AG08396 (cell line): ENCODE data around the gene FOXL3.

ENCODE experiments used
- DNase-seq: peaks from one replicate; pipeline ENCODE4 v3.0.0; 2012; ENCODE audit warnings: low spot score, mixed read lengths

Gene FOXL3

GRCh38 chr7:266851-267840 lies 22.8 kb upstream of the FOXL3 start:
- no peak for DNase-seq

GRCh38 chr7:268991-269390 lies 21.0 kb upstream of the FOXL3 start:
- DNase-seq = no peak

DNA sequence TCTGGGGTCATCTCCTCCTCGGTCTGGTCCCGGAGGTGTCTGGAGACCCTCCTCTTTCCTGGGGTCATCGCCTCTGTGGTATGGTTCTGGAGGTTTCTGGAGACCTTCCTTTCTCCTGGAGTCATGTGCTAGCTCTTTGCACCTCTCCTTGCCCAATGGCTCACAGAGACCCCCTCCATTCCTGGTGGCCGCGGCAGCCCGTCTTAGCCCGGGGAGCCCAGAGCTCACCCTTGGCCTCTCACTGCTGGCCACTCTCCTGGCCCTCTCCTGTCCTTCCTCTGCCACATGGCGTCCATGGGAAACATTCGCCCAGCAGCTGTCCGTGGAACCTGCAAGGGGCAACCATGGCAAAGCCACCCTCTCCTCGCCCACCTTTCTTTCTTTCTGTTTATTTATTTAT lies 20.2 kb upstream of the FOXL3 start:
- DNase-seq = no peak

GRCh38 chr7:270351-270983 lies 19.5 kb upstream of the FOXL3 start:
- no peak for DNase-seq

- DNase-seq = no peak
Observed at GRCh38 chr7:271266-272107, 18.5 kb upstream of the FOXL3 start.

GRCh38 chr7:272108-272615 lies 17.8 kb upstream of the FOXL3 start:
- no peak for DNase-seq

DNA sequence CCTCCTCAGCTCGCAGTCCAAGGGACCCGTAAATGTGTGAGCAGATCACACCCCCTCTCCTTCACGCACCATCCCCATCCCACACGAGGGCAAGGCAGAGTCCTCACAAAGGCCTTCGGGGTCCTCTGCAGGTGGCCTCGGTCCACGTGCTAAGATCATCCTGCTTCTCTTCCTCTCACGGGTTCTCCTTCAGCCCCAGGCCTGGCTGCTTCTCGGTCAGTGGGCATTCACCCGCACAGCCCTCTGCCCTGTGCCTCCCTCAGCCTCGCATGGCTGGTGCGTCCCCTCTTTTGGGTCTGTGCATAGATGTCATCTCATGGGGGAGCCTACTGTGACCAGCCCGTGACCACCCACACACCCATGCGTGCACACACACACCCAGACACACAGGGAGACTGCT lies 17.3 kb upstream of the FOXL3 start:
- no peak for DNase-seq

- no peak for DNase-seq
Observed at GRCh38 chr7:273327-273726, 16.6 kb upstream of the FOXL3 start.

- no peak for DNase-seq
Observed at GRCh38 chr7:274266-274665, 15.7 kb upstream of the FOXL3 start.

DNA sequence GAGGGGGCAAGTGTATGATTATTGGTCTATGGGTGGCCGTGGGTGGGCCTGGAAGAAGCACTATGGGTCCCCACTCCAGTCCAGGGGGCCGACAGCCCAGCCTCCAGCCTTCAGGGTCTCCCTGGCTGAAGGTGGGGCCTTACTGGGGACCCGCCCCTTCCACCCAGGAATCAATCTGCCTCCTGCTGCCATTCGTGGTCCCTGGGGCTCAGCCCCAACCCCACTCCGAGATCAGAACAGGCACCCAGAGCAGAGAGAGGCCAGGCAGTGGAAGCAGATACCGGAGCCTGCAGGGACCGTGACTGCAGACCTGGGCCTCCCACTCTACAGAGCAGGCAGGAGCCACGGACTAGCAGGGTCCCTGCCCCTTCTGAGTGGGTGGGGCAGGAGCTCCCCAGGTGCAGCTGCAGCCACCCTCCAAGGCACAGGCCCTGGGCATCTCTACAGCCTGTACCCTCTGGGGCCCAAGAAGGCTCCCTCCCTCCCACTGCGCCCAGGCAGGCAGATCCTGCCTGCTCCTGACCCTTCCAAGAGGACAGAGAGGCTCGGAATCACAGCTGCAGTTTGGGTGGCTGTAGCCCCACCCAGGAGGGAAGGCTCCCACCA lies 13.6 kb upstream of the FOXL3 start:
- no peak for DNase-seq

DNA sequence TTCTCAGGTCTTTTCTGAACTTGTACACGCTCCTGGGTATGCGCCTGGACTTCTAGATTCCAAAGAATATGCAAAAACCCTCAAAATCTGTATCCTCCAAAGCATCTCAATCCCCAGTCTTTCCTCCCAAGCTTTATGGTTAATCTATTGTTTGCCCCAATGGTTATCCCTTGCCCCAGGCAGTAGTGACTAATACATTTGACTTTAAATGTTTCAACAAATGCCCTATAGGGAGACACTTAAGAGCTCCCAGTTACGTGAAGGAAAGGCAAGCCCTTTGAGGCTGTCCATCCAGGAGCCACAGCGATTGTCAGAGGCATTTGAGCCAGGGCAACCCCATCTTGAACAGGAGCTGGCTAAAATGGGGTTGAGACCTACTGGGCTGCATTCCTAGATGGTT lies 12.7 kb upstream of the FOXL3 start:
- no peak for DNase-seq

DNA sequence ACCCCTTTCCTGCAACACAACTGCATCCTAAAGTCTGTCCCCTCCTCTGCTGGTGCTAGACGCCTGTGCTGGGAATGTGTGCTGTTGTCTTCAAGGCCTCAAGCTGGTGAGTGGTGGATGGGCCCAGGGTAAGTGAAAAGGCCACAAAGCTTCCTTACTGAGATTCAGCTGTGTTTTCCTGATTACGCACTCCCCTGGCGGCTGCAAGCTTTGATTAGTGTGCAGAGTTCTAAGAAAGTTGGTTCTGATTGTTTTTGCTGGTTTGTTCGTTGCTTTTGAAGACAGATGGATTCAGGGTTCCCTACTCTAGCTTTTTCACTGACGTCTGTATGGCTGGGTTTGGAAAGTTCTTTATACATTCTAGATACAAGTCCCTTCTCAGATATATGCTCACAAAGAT lies 11.9 kb upstream of the FOXL3 start:
- no peak for DNase-seq

DNA sequence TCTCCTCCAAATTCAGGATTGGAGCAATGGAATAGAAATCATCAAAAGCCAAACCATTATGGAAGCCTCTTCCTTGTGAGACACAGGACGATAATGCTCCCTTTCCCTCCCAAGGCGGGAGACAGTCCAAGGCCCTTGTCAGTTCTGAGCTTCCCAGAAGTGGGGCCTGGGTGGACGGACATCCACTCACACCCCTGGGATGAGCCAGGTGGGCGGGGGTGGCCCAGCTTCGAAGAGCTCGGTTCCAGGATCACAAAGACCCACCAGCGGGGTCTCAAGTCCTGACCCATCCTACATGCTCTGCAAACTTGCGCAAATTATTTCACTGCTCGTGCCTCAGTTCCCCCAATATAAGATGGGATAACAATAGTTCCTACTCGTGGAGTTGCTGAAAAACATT lies 10.1 kb upstream of the FOXL3 start:
- no peak for DNase-seq

GRCh38 chr7:280461-280860 lies 9.5 kb upstream of the FOXL3 start:
- DNase-seq = no peak

- no peak for DNase-seq
Observed at GRCh38 chr7:281637-282036, 8.3 kb upstream of the FOXL3 start.

DNA sequence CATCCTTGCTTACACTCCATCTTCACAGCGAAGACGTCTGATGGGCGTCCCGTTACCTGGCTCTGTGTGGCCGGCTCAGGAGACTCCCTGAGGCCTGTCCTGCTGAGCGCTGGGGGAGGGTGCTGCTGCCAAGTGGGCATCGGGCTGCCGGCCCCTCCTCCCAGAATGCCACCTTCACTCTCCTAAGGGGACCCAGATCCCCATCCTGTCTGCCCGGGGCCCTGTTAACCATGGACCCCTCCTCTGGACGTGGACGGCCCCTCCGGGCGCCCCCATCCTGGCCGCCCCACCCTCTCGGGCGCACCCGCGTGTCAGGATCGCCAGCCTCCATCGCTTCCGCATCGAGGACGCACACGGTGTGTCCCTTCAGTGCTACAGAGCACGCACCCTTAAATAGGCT lies 7.3 kb upstream of the FOXL3 start:
- DNase-seq = no peak

DNA sequence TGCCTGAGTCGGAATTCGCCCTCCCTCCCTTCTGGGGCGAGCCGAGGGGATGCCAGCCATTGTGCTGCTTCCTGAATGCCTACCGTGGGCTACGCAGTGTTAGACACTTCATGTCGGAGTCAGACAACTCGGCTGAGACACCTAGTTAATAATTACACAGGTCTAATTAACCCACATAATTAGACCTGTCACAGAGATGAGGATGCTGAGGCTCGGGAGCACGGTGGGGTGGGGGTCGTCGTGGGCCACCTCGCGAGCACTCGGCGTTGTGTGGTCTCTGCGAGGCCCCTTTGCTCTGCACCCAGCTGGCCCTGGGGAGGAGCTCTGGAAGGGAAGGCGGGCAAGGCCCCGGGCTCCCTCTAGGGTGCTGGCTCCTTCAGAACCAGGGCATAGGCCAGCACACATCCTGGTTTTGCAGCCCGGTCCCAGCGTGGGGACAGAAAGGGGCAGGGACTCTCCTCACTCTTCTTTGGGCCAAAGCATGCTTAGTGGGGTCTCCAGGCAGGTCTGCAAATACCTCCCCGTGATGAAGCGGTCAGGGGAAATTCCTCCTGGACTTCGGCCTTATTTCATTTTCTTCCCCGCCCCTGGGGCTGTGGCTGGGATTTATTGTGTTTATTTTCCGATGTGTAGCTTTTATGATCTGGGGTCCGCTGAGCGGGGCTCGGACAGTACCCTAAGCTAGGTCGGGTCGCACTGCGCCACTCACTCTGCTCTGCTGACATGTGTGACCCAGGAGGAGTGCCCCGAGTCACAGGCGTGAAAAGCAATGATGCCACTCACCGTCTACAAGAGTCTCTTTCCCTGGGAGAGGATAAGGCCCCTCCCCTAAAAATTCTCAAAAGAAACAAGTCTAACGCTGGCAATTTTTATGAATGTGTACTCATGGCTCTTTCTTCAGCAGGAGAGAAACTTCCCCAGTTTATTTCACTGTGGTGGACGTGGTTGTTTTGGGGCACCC lies 4.9 kb upstream of the FOXL3 start:
- no peak for DNase-seq

DNA sequence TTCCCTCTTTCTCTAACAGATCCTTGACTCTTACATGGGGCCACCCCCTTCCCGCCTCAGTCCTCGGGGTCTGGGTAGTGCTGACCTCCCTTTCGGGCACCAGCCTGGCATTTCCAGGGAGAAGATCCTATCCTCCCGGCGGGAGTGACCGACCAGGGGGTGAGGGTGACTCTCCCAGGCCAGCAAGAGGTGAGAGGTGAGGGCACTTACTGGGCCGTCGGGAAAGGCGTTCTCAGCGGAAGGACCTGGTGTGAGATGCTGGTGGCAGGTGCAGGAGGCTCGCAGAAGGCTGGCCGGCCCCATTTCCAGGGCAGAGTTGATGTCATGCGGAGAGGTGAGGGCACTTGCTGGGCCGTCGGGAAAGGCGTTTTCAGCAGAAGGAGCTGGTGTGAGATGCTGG lies 4.2 kb upstream of the FOXL3 start:
- DNase-seq = no peak

- no peak for DNase-seq
Observed at GRCh38 chr7:286266-286665, 3.7 kb upstream of the FOXL3 start.

DNA sequence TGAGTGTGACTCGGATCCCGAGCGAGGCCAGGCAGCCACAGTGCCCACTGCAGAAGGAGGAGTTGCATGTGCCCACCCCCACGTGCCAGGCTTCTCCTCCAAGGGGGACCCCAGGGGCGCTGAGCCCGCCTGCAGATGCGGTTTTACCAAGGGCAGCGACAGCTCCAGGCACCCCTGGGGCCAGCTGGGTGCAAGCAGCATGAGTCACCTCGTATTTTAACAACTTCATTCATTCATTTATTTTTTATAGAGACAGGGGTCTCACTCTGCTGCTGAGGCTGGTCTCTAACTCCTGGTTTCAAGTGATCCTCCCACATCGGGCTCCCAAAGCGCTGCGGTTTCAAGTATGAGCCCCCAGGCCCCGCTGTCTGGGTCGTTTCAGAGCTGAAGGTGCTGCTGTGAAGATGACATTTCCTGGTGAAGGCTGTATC lies 1.3 kb upstream of the FOXL3 start:
- DNase-seq = no peak
